Osteocyte (in vitro differentiated cells): Measurements from ENCODE around the gene SLC25A51. TPM values are rescaled to one million over a fixed set of nuclear protein-coding genes. Genes with fewer than 3 reads are reported as not detected.

ENCODE experiments used
- DNase-seq: peaks from one replicate; pipeline ENCODE4 v3.0.0; 2021; ENCODE audit warnings: mixed read lengths; ENCODE audit not compliant: unreplicated experiment; ENCODE audit errors: extremely low spot score
- H3K27ac Mint-ChIP-seq: one replicate; pipeline ENCODE4 v1.8.0; 2021; ENCODE audit warnings: mild to moderate bottlenecking, mixed read lengths; ENCODE audit not compliant: unreplicated experiment
- H3K27me3 Mint-ChIP-seq: one replicate; pipeline ENCODE4 v1.8.0; 2021; ENCODE audit warnings: mixed read lengths; ENCODE audit not compliant: unreplicated experiment
- H3K36me3 Mint-ChIP-seq: one replicate; pipeline ENCODE4 v1.8.0; 2021; ENCODE audit warnings: mixed read lengths; ENCODE audit not compliant: unreplicated experiment
- H3K4me1 Mint-ChIP-seq: one replicate; pipeline ENCODE4 v1.8.0; 2021; ENCODE audit warnings: mixed read lengths; ENCODE audit not compliant: unreplicated experiment
- H3K4me3 Mint-ChIP-seq: one replicate; pipeline ENCODE4 v1.8.0; 2021; ENCODE audit warnings: mild to moderate bottlenecking, moderate library complexity, mixed read lengths; ENCODE audit not compliant: unreplicated experiment
- H3K9me3 Mint-ChIP-seq: one replicate; pipeline ENCODE4 v1.8.0; 2021; ENCODE audit warnings: mixed read lengths; ENCODE audit not compliant: unreplicated experiment
- CTCF ChIP-seq: fragments of 200-600 bp; sonication (generic); IDR thresholded peaks from 2 replicates; pipeline ENCODE4 v1.5.0; 2021; ENCODE audit warnings: antibody characterized with exemption, mild to moderate bottlenecking, moderate library complexity
- total RNA-seq: library from RNA; stranded (reverse); gene quantifications from 2 replicates; pipeline ENCODE4 v1.2.1, GENCODE V29; 2021

The SLC25A51 gene
- total RNA-seq, 1 donor from 2014 or later, result 37.5 TPM

- no peaks in the 10 kb centered on the region for H3K27me3 Mint-ChIP-seq
These were observed 10.9 kb upstream of the SLC25A51 start for GRCh38 chr9:37914701-37915358.

GRCh38 chr9:37914154-37914551, 10.2 kb upstream of the SLC25A51 start:
- DNase-seq, result no peak
- Mint-ChIP-seq H3K4me3 (no peak overlapping the region), H3K4me1 (peaks cover 4% of the 10 kb centered on the region), H3K27me3 (no peaks in the 10 kb centered on the region), H3K27ac (no peak overlapping the region), H3K36me3 (peaks cover 5% of the 10 kb centered on the region), H3K9me3 (no peaks in the 10 kb centered on the region)
- no peak for TF ChIP-seq CTCF

More at GRCh38 chr9:37914701-37915358, 10.9 kb upstream of the SLC25A51 start:
- no peak overlapping the region for H3K27ac Mint-ChIP-seq
- H3K4me1 Mint-ChIP-seq, result peaks cover 4% of the 10 kb centered on the region
- no peaks in the 10 kb centered on the region for H3K9me3 Mint-ChIP-seq
- peaks cover 5% of the 10 kb centered on the region for H3K36me3 Mint-ChIP-seq
- H3K4me3 Mint-ChIP-seq, result no peak overlapping the region
- no peak for DNase-seq
- TF ChIP-seq CTCF, result no peak

- Mint-ChIP-seq H3K36me3 (peaks cover 5% of the 10 kb centered on the region), H3K27me3 (no peaks in the 10 kb centered on the region), H3K4me3 (no peak overlapping the region), H3K27ac (no peak overlapping the region), H3K9me3 (no peaks in the 10 kb centered on the region), H3K4me1 (peaks cover 4% of the 10 kb centered on the region)
- DNase-seq, result peak; percentile 93
- TF ChIP-seq CTCF, result peak; percentile 98
These were observed 9.7 kb upstream of the SLC25A51 start for GRCh38 chr9:37913480-37914153.

- DNase-seq, result no peak
- Mint-ChIP-seq H3K4me3 (no peak overlapping the region), H3K9me3 (no peaks in the 10 kb centered on the region)
These were observed 7.3 kb upstream of the SLC25A51 start for GRCh38 chr9:37911271-37911681.

More at GRCh38 chr9:37911271-37911681, 7.3 kb upstream of the SLC25A51 start:
- Mint-ChIP-seq H3K27ac (no peak overlapping the region), H3K27me3 (no peaks in the 10 kb centered on the region), H3K36me3 (no peaks in the 10 kb centered on the region), H3K4me1 (peaks cover 4% of the 10 kb centered on the region)
- TF ChIP-seq CTCF, result no peak
